GM12874 (cell line): ENCODE data around the gene HUNK.

Source experiments
- TF ChIP-seq, protein P1 (sequence below): IDR thresholded peaks from 2 replicates; pipeline ENCODE4 v1.5.1; 2011; ENCODE audit warnings: low read depth, mild to moderate bottlenecking, control low read depth, low read length, moderate library complexity; ENCODE audit not compliant: insufficient read depth

The HUNK gene

DNA sequence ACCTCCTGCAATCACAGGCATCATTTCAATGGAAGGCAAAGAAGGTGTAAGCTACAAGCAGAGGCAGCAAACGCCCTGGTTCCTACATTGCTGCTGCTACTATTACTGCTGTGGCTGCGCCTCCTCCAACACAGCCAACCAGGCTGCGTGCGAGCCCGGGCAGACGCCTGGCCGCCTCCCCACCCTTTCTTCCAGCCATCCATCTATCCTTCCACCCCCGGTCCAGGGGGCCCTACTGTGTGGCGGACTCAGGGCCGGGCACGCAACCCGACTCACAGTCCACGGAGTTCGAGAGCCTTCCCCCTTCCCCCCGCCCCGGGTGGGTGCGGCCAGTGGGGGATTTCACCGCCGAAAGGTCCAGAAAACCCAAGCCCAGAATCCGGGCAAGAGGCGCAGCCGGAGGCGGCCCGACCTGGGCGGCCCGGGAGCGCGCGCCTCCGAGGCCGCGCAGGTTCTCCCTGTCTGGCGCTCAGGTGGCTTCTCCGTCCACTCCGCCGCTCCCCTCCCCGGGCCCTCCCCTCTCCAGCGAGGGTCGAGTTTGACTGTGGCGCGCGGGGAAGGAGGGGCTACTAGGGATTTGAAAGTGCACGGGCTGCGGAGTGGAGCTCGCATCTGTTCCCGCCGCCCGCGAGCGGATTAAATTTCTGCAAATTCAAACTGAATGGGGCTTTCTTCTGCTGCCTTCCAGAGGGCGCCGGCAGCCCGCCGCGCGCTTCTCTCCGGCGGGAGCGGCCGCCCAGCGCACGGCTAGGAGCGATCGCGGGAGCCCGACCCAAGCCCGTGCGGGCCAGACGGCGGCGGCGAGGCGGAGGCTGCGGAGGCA lies at the start of gene HUNK:
HUNK (plus strand) TSS at position 569 of the 823 bp plus-strand sequence. CDS start 655 bp downstream, outside the sequence.
- TF ChIP-seq, protein P1, sequence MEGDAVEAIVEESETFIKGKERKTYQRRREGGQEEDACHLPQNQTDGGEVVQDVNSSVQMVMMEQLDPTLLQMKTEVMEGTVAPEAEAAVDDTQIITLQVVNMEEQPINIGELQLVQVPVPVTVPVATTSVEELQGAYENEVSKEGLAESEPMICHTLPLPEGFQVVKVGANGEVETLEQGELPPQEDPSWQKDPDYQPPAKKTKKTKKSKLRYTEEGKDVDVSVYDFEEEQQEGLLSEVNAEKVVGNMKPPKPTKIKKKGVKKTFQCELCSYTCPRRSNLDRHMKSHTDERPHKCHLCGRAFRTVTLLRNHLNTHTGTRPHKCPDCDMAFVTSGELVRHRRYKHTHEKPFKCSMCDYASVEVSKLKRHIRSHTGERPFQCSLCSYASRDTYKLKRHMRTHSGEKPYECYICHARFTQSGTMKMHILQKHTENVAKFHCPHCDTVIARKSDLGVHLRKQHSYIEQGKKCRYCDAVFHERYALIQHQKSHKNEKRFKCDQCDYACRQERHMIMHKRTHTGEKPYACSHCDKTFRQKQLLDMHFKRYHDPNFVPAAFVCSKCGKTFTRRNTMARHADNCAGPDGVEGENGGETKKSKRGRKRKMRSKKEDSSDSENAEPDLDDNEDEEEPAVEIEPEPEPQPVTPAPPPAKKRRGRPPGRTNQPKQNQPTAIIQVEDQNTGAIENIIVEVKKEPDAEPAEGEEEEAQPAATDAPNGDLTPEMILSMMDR, result no peak

DNA sequence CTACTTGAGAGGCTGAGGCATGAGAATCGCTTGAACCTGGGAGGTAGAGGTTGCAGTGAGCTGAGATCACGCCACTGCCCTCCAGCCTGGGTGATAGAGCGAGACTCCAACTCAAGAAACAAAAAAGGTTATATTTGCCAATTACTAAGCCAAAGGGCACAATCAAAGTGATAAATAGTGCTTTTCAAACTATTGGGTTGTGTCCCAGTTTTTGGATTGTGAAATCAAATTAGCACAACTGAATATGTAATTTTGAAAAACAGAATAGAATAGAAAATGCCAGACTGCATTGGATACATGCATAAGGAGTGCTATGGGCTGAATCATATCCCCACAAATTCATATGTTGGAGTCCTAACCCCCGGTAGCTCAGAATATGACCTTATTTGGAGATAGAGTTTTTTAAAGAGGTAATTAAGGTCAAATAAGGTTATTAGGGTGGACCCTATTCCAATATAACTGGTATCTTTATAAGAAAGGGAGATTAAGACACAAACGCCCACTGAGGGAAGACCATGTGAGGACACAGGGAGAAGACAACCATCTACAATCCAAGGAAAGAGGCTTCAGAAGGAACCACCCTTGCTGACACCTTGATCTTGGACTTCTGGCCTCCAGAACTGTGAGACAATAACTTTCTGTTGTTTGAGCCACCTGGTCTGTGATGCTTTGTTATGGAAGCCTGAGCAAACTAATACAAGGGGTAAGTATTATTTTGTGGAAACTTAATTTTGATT lies 42.9 kb upstream of the HUNK start:
- TF ChIP-seq, protein P1, result no peak

DNA sequence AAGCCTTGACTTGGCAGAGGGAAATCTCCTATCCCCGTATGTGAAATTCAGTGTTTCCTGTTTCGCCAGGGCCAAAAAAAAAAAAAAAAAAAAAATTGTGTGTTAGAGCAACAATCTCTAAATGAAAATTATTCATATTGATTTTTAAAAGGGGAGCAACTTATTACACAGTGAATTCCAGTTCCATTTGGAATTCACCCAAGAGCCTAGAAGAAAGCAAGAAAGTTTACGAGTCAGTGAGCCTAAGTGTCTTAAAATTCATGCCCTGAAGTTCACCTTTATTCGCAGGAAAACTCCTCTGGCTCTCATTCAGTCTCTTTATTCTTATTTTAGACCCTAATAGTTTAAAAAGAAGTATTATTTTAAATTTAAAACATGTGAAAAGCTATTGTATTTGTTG lies 42.1 kb upstream of the HUNK start:
- TF ChIP-seq, protein P1, result no peak

DNA sequence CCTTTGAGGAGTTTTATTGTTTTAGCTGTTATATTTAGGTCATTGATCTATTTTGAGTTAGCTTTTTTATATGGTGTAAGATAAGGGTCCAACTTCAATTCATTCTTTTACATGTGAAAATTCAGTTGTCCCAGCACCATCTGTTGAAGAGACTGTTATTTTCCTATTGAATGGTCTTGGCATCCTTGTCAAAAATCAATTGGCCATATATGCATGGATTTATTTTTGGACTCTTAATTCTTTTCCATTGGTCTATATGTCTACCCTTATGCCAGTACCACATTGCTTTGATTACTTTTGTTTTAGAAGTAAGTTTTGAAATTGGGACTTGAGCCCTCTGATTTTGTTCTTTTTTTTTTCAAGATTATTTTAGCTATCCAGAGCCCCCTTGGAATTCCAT lies 35.8 kb upstream of the HUNK start:
- TF ChIP-seq, protein P1, result no peak

DNA sequence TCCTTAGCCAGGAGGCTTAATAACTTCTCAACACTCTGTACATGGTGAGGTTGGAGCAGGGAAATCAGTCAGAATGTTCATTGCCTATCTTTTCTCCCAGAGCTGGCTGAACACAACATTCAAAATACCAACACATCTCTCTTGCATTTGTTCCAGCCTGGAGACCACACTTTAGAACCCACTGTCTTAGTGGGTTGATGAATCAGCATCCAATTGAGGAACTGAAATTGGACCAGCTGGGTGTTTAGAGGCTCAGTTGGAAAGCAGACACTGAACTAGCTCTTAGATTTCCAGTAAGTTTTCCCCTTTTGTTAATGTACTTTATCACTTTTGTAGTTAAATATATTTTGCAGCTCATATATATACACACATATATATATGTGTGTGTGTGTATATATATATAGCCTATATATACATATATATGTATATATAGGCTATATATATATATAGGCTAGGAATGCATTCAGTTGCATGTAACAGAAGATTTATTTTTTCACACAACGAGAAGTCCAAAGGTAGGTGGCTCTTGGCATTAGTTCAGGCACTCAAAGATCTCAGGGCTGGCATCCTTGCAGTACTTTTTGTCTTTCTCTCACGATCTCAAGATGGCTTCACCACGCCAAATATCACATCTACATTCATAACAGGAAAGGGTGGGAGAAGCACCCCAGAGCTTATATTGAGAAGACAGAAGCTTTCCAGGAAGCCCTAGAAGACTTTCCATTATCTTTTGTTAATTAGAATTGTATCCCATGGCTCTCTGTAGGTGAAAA lies 35.0 kb upstream of the HUNK start:
- TF ChIP-seq, protein P1, result no peak

DNA sequence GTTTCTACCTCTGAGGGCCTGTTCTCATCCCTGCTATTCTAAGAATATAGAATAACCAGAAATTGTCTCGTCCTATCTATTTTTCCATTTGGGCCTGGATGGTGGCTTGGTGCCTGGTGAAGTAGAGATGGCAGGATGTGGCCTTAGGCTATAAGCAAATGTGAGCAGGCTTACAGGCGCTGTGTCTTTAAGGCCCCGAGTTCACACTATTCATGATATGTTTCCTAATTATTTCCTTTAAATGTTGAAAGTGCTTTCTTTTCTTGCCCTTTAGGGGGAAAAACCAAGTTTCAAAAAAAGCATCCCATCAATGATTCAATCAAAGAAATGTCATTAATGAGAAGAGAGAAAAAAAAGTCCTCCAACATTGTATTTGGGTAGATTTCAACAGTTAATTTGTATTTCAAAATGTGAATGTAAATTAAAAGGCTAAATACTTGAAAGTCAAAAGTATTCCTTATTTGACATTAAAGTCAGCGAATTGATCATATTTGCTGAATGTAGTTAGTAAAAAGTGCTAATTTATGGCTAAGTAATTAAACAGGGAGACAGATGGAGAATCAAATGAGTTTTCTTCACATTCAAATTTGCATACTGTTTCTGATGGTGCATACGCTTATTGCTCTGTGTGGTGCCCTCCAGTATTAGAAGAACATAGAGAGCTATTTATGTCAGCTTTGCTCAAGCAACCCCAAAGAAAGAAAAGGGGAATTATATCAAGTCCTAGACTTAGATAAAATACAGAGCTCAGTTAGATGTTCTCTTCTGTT lies 34.0 kb upstream of the HUNK start:
- TF ChIP-seq, protein P1, result no peak

DNA sequence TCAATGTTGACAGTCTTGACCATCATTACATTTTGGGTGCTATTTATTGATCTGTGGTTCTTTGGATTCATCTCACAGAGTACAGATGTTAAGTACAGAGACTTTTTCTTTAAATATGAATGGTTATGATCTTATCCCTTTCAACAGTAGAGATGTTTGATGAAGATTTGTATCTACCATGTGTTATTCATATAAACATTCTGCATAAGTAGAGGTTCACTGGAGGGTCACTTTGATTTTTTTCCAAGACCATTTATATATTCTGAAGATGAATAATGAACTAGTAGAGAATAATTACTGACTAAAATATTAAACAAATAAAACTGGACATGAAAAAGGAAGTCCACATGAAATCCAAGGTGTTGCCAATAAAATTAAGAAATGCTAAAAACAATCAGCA lies 28.6 kb upstream of the HUNK start:
- TF ChIP-seq, protein P1, result no peak
